HCT116 (cell line): ENCODE measurements around the gene UPB1. TPM values are rescaled to one million over a fixed set of nuclear protein-coding genes. Genes with fewer than 3 reads are reported as not detected.

Experiments used
- ATAC-seq: fragments of 200-7000 bp; cut with Tn5 transposase; 2 replicates; pipeline ENCODE4 v1.9.1; 2020; ENCODE audit warnings: mild to moderate bottlenecking, moderate library complexity
- BruUV-seq: library from RNA; stranded (reverse); fragments of 400-500 nt; replicated peaks from 2 replicates; lab custom pipeline; 2021; lab: Mats Ljungman, UMichigan
- CTCF ChIA-PET: fragments of 300-600 bp; sonication (Branson Sonifier 250); formaldehyde crosslinking; loops from one replicate; lab custom pipeline; 2021; ENCODE audit warnings: antibody characterized with exemption; lab: Charles Lee
- POLR2A ChIA-PET: fragments of 300-600, 350-600 bp; sonication (Branson Sonifier 250); formaldehyde crosslinking; loops from one replicate; lab custom pipeline; 2021; ENCODE audit warnings: antibody characterized with exemption; lab: Charles Lee
- RAD21 ChIA-PET, 2 experiments: fragments of 300-600 bp; sonication (Branson Sonifier 250); formaldehyde crosslinking; loops; one replicate each; lab custom pipeline; 2023; ENCODE audit warnings: low total read pairs in 2 of 2; ENCODE audit not compliant: uncharacterized antibody in 2 of 2, unreplicated experiment in 2 of 2, low non-redundant PET in 1 of 2; lab: Charles Lee
- DNase-seq: peaks from one replicate; pipeline ENCODE4 v3.0.0-alpha.2; 2010; ENCODE audit warnings: low read depth, low spot score
- H2AFZ ChIP-seq: fragments of 200-600 bp; shearing (Covaris generic), sonication (generic); 2 replicates; pipeline ENCODE4 v1.6.1; 2017; ENCODE audit warnings: low read depth, mixed run types, mixed read lengths, antibody characterized with exemption, low read length; ENCODE audit not compliant: poor library complexity, severe bottlenecking
- H3K27ac ChIP-seq: 2 replicates; pipeline ENCODE4 v1.5.1; 2012; ENCODE audit warnings: low read depth, low read length
- H3K27me3 ChIP-seq: fragments of 200-600 bp; sonication (generic); 2 replicates; pipeline ENCODE4 v1.6.1; 2016; ENCODE audit warnings: mixed run types, low read length, mixed read lengths; ENCODE audit not compliant: insufficient read depth
- H3K36me3 ChIP-seq, 2 experiments: fragments of 200-500 bp in 1 of 2; fragments of 200-600 bp in 1 of 2; sonication (Bioruptor generic) in 1 of 2; sonication (generic) in 1 of 2; 2 replicates each; pipeline versions ENCODE4 v1.5.1 to v1.6.1; 2014 to 2016; ENCODE audit warnings: low read length in 2 of 2, inconsistent platforms in 1 of 2, mixed read lengths in 1 of 2, mixed run types in 1 of 2; ENCODE audit not compliant: insufficient read depth in 2 of 2, control insufficient read depth in 1 of 2
- H3K4me1 ChIP-seq, 2 experiments: fragments of 200-600 bp in 1 of 2; sonication (generic) in 1 of 2; 2 replicates each; pipeline versions ENCODE4 v1.5.1 to v1.6.1; 2012 to 2017; ENCODE audit warnings: low read length in 2 of 2, inconsistent platforms in 1 of 2, mild to moderate bottlenecking in 1 of 2, mixed read lengths in 1 of 2, mixed run types in 1 of 2, moderate library complexity in 1 of 2; ENCODE audit not compliant: insufficient read depth in 2 of 2, control insufficient read depth in 1 of 2
- H3K4me2 ChIP-seq: fragments of 200-600 bp; sonication (generic); 2 replicates; pipeline ENCODE4 v1.6.1; 2017; ENCODE audit warnings: mixed run types, low read length, mixed read lengths
- H3K4me3 ChIP-seq, 2 experiments: fragments of 200-600 bp in 1 of 2; sonication (generic) in 1 of 2; replicated peaks in 1 of 2; 2 replicates each; pipeline ENCODE4 v1.5.1; 2011 to 2016; ENCODE audit warnings: low read length in 2 of 2, control low read depth in 1 of 2, low read depth in 1 of 2, mild to moderate bottlenecking in 1 of 2, mixed read lengths in 1 of 2, mixed run types in 1 of 2
- H3K79me2 ChIP-seq: fragments of 200-600 bp; sonication (generic); 2 replicates; pipeline ENCODE4 v1.6.1; 2017; ENCODE audit warnings: mild to moderate bottlenecking, mixed run types, low read length, moderate library complexity, mixed read lengths; ENCODE audit not compliant: insufficient read depth
- H3K9ac ChIP-seq: fragments of 200-600 bp; sonication (generic); 2 replicates; pipeline ENCODE4 v1.6.1; 2016; ENCODE audit warnings: low read length, mixed read lengths
- H3K9me2 ChIP-seq: fragments of 200-600 bp; sonication (generic), shearing (Covaris generic); 2 replicates; pipeline ENCODE4 v1.6.1; 2017; ENCODE audit warnings: mixed run types, mild to moderate bottlenecking, moderate library complexity; ENCODE audit not compliant: insufficient read depth
- H3K9me3 ChIP-seq, 2 experiments: fragments of 200-500 bp in 1 of 2; fragments of 200-600 bp in 1 of 2; sonication (Bioruptor generic) in 1 of 2; sonication (generic) in 1 of 2; 2 replicates each; pipeline ENCODE4 v1.6.1; 2014 to 2017; ENCODE audit warnings: low read length in 2 of 2, mixed read lengths in 2 of 2, inconsistent platforms in 1 of 2, low read depth in 1 of 2, mild to moderate bottlenecking in 1 of 2, mixed run types in 1 of 2, moderate library complexity in 1 of 2; ENCODE audit not compliant: control insufficient read depth in 1 of 2, insufficient read depth in 1 of 2
- H4K20me1 ChIP-seq: fragments of 200-600 bp; sonication (generic), shearing (Covaris generic); 2 replicates; pipeline ENCODE4 v1.6.1; 2017; ENCODE audit warnings: mixed run types, mild to moderate bottlenecking, moderate library complexity; ENCODE audit not compliant: insufficient read depth
- EGR1 ChIP-seq: IDR thresholded peaks from 2 replicates; pipeline ENCODE4 v1.6.1; 2012; ENCODE audit warnings: low read depth
- EZH2phosphoT487 ChIP-seq: fragments of 200-600 bp; IDR thresholded peaks from 2 replicates; pipeline ENCODE4 v1.6.1; 2018; ENCODE audit warnings: antibody characterized with exemption, borderline replicate concordance
- POLR2AphosphoS5 ChIP-seq: IDR thresholded peaks from 2 replicates; pipeline ENCODE4 v1.6.1; 2011; ENCODE audit warnings: mild to moderate bottlenecking, low read depth, low read length, moderate library complexity
- RAD21 ChIP-seq: IDR thresholded peaks from 2 replicates; pipeline ENCODE4 v1.6.1; 2012; ENCODE audit warnings: low read depth, mild to moderate bottlenecking
- SP1 ChIP-seq: IDR thresholded peaks from 2 replicates; pipeline ENCODE4 v1.6.1; 2012; ENCODE audit warnings: low read depth
- SRF ChIP-seq: IDR thresholded peaks from 2 replicates; pipeline ENCODE4 v1.6.1; 2012; ENCODE audit warnings: low read depth
- ZNF274 ChIP-seq: fragments of 200-500 bp; sonication (Bioruptor generic); IDR thresholded peaks from 2 replicates; pipeline ENCODE4 v1.6.1; 2014; ENCODE audit warnings: mild to moderate bottlenecking, low read depth, low read length, inconsistent platforms
- intact Hi-C: fragments of 100-400 bp; cut with micrococcal nuclease; formaldehyde crosslinking; loops from 2 replicates; pipeline ENCODE4 v1.10.0; 2022
- total RNA-seq: library from RNA; stranded (reverse); gene quantifications from one replicate; pipeline ENCODE4 v1.2.1, GENCODE V29; 2021; ENCODE audit not compliant: unreplicated experiment
- TF ChIP-seq, protein P1 (sequence below): IDR thresholded peaks from 2 replicates; pipeline ENCODE4 v1.6.1; 2012
- TF ChIP-seq, protein P2 (sequence below): IDR thresholded peaks from 2 replicates; pipeline ENCODE4 v1.6.1; 2011; ENCODE audit warnings: mild to moderate bottlenecking, low read length, moderate library complexity; ENCODE audit not compliant: insufficient replicate concordance; ENCODE audit errors: extremely low read depth
- TF ChIP-seq, protein P3 (sequence below): IDR thresholded peaks from 2 replicates; pipeline ENCODE4 v1.6.1; 2012; ENCODE audit warnings: low read depth

Gene UPB1
- total RNA-seq, 1 experiment from 2014 or later = 0.27 TPM

DNA sequence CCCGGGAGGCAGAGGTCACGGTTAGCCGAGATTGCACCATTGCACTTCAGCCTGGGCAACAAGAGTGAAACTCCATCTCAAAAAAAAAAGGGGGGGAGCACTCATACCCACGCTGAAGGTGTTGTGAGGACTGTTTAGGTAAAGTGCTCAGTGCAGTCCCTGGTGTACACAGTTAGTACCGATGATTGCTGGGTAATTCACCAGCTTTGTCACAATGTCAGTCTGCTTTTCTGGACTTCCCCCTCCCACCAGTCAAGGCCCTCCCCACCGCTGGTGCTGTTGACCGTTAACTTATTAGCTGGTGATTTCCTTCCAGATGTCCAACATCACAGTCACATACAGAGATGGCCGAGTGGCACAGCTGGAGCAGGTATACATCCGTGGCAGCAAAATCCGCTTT lies 72.5 kb downstream of the UPB1 start:
- POLR2A ChIA-PET = no interaction called here
- Histone ChIP-seq H4K20me1 (peaks cover 3% of the 10 kb centered on the region; the same call in 1 of the 2 replicates), H3K9ac (no peak overlapping the region), H3K27ac (no peak overlapping the region), H3K4me3 (no peak overlapping the region), H3K9me3 (no peaks in the 10 kb centered on the region), H3K9me2 (no peaks in the 10 kb centered on the region), H3K4me1 (no peaks in the 10 kb centered on the region), H3K27me3 (no peaks in the 10 kb centered on the region), H3K36me3 (peaks cover 34 to 36% of the 10 kb centered on the region in 2 experiments), H2AFZ (no peak overlapping the region), H3K4me2 (no peak overlapping the region), H3K79me2 (peaks cover 80% of the 10 kb centered on the region)
- RAD21 ChIA-PET = no interaction called here
- CTCF ChIA-PET = no interaction called here
- TF ChIP-seq EGR1 (no peak), SRF (no peak), POLR2AphosphoS5 (no peak), EZH2phosphoT487 (no peak), RAD21 (no peak), SP1 (no peak), ZNF274 (no peak)
- TF ChIP-seq, protein P1, sequence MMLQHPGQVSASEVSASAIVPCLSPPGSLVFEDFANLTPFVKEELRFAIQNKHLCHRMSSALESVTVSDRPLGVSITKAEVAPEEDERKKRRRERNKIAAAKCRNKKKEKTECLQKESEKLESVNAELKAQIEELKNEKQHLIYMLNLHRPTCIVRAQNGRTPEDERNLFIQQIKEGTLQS = no peak
- TF ChIP-seq, protein P2, sequence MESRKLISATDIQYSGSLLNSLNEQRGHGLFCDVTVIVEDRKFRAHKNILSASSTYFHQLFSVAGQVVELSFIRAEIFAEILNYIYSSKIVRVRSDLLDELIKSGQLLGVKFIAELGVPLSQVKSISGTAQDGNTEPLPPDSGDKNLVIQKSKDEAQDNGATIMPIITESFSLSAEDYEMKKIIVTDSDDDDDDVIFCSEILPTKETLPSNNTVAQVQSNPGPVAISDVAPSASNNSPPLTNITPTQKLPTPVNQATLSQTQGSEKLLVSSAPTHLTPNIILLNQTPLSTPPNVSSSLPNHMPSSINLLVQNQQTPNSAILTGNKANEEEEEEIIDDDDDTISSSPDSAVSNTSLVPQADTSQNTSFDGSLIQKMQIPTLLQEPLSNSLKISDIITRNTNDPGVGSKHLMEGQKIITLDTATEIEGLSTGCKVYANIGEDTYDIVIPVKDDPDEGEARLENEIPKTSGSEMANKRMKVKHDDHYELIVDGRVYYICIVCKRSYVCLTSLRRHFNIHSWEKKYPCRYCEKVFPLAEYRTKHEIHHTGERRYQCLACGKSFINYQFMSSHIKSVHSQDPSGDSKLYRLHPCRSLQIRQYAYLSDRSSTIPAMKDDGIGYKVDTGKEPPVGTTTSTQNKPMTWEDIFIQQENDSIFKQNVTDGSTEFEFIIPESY = no peak
- TF ChIP-seq, protein P3, sequence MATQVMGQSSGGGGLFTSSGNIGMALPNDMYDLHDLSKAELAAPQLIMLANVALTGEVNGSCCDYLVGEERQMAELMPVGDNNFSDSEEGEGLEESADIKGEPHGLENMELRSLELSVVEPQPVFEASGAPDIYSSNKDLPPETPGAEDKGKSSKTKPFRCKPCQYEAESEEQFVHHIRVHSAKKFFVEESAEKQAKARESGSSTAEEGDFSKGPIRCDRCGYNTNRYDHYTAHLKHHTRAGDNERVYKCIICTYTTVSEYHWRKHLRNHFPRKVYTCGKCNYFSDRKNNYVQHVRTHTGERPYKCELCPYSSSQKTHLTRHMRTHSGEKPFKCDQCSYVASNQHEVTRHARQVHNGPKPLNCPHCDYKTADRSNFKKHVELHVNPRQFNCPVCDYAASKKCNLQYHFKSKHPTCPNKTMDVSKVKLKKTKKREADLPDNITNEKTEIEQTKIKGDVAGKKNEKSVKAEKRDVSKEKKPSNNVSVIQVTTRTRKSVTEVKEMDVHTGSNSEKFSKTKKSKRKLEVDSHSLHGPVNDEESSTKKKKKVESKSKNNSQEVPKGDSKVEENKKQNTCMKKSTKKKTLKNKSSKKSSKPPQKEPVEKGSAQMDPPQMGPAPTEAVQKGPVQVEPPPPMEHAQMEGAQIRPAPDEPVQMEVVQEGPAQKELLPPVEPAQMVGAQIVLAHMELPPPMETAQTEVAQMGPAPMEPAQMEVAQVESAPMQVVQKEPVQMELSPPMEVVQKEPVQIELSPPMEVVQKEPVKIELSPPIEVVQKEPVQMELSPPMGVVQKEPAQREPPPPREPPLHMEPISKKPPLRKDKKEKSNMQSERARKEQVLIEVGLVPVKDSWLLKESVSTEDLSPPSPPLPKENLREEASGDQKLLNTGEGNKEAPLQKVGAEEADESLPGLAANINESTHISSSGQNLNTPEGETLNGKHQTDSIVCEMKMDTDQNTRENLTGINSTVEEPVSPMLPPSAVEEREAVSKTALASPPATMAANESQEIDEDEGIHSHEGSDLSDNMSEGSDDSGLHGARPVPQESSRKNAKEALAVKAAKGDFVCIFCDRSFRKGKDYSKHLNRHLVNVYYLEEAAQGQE = no peak
- intact Hi-C loops = no loop called here
- no TSS peak for BruUV-seq
- DNase-seq (no peak), ATAC-seq (no peak)
